Ectodermal cell (in vitro differentiated cells): Measurements from ENCODE around the gene XPO6.

Experiments
- H3K27ac ChIP-seq: 2 replicates; pipeline ENCODE4 v1.7.0; 2013; ENCODE audit warnings: mild to moderate bottlenecking, low read depth, low read length; ENCODE audit not compliant: insufficient read depth, poor library complexity, severe bottlenecking
- H3K27me3 ChIP-seq: 2 replicates; pipeline ENCODE4 v1.7.0; 2013; ENCODE audit warnings: mild to moderate bottlenecking, low read length; ENCODE audit not compliant: insufficient read depth, control insufficient read depth, poor library complexity, severe bottlenecking
- H3K36me3 ChIP-seq: one replicate; pipeline ENCODE4 v1.7.0; 2013; ENCODE audit warnings: low read length; ENCODE audit not compliant: control insufficient read depth, insufficient read depth
- H3K4me1 ChIP-seq: one replicate; pipeline ENCODE4 v1.7.0; 2013; ENCODE audit warnings: low read length; ENCODE audit not compliant: control insufficient read depth, insufficient read depth
- H3K4me3 ChIP-seq: 2 replicates; pipeline ENCODE4 v1.7.0; 2013; ENCODE audit warnings: low read depth, low read length, control low read depth; ENCODE audit not compliant: insufficient read depth
- H3K9me3 ChIP-seq: 2 replicates; pipeline ENCODE4 v1.7.0; 2013; ENCODE audit warnings: mild to moderate bottlenecking, low read length, moderate library complexity; ENCODE audit not compliant: control insufficient read depth
- WGBS, 2 experiments: methylation state at CpG; one replicate each; pipeline ENCODE4 v1.1.7; 2013; ENCODE audit warnings: missing lambda C conversion rate in 2 of 2; 5-methylcytosine and 5-hydroxymethylcytosine counted together

The XPO6 gene

DNA sequence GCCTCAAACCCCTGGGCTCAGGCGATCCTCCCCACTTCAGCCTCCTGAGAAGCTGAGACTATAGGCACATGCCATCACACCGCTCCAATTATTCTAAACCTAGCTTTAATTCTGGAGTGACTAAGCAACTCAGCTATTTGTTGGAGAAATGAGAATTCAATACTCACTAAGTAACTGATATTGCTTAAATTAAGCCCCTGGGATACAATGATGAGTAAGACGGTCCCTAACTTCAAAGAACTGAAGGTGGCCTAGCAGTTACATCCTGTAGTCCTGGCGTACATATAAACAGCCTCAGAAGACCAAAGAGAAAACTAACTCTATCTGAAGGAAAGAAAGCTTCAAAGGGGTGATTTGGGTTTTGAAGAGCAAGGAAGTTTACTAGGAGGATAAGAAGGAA, 25.0 kb downstream of the XPO6 start:
- 94 to 99% methylated on average over 4 of the region's 4 CpGs for WGBS, 2 experiments
- no peaks in the 10 kb centered on the region for H3K9me3 ChIP-seq
- H3K27me3 ChIP-seq: no peaks in the 10 kb centered on the region

DNA sequence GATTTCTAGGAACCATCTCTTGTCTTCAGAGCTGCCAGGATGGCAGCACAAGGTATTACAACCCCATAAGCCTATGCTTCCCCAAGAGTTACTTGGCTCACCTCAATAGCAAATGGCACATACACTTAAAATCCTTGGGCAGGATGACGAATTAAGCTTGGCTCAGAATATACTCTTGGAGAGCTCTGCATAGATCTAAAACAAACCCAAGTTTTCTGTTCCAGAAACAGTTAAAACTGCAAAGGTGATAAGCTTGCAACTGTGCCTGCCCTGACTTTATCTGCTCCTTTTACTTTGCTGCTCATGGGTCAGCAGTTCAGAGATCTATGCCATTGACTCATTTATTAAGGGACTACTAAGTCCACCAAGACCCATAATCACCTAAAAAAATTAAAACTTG, 26.1 kb downstream of the XPO6 start:
- Histone ChIP-seq H3K4me1 (no peaks in the 10 kb centered on the region), H3K27ac (no peak overlapping the region), H3K4me3 (no peak overlapping the region), H3K27me3 (no peaks in the 10 kb centered on the region), H3K9me3 (no peaks in the 10 kb centered on the region), H3K36me3 (peaks cover 3% of the 10 kb centered on the region)
- WGBS, 2 experiments: 93 to 98% methylated on average over 1 of the region's 1 CpG

More for the DNA sequence above, 25.0 kb downstream of the XPO6 start:
- Histone ChIP-seq H3K27ac (no peak overlapping the region), H3K4me1 (no peaks in the 10 kb centered on the region), H3K36me3 (peaks cover 3% of the 10 kb centered on the region), H3K4me3 (no peak overlapping the region)

DNA sequence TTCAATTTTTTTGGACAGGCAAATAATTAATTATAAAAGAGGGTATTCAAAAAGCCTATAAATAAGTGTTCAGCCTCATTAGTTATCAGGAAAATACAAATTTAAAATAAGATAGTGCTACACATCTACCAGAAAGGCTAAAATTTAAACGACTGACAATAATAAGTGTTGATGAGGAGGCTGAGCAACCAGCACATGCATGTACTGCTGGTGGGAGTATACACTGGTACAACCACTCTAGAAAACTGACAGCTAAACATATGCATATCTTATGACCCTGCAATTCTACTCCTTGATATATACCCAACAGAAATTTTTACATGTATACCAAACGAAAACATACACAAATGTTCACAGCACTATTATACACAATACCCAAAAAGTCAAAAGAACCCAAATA, 27.1 kb downstream of the XPO6 start:
- H3K9me3 ChIP-seq: no peaks in the 10 kb centered on the region
- no peaks in the 10 kb centered on the region for H3K27me3 ChIP-seq
- H3K36me3 ChIP-seq: peaks cover 3% of the 10 kb centered on the region
- H3K4me3 ChIP-seq: no peak overlapping the region
- H3K27ac ChIP-seq: no peak overlapping the region
- WGBS, 2 experiments: 97 to 100% methylated on average over 2 of the region's 2 CpGs
- no peaks in the 10 kb centered on the region for H3K4me1 ChIP-seq

DNA sequence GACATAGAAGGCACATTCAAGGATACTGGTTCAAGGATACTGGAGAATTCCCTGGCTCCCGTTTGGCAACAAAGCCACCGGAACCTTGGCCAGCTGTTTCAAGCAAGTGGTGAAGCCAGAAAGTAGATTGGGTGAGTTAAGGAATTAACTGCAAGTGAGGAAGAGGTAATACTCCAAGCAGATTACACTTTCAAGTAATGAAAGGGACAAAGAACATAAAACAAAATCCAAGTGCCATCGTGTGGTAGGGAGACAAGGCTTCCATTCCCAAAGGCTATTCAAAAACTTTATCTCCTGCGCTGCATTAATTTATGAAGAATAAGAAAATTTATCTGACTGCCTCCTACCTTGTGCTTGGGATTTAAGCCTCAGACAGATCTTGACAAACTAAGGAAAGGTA, 27.8 kb downstream of the XPO6 start:
- WGBS, 2 experiments: 89% methylated on average over 2 to 4 of the region's 4 CpGs
- no peaks in the 10 kb centered on the region for H3K4me1 ChIP-seq

DNA sequence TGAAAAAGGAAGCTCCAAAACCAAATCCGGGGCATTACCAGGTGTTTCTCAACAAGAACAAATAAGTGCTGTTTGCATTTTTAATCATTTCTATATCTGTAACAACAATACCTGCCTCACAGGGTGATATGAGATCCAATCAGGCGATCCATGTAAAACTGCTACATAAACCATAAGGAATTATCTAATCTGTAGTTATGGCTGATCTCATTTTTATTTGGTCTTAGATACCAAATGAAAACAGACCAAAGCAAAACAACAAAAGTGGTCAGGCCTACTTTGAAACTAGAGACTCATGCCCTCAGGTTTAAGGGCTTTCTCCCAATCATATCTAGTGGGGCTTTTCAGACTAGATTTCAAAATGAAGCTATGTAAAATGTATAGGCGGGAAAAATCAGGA, 28.3 kb downstream of the XPO6 start:
- Histone ChIP-seq H3K27ac (no peak overlapping the region), H3K4me3 (no peak overlapping the region)
- WGBS, 2 experiments: 72 to 94% methylated on average over 2 to 3 of the region's 3 CpGs

More for the DNA sequence above, 27.8 kb downstream of the XPO6 start:
- Histone ChIP-seq H3K4me3 (no peak overlapping the region), H3K9me3 (no peaks in the 10 kb centered on the region), H3K27ac (no peak overlapping the region), H3K27me3 (no peaks in the 10 kb centered on the region), H3K36me3 (peaks cover 3% of the 10 kb centered on the region)

DNA sequence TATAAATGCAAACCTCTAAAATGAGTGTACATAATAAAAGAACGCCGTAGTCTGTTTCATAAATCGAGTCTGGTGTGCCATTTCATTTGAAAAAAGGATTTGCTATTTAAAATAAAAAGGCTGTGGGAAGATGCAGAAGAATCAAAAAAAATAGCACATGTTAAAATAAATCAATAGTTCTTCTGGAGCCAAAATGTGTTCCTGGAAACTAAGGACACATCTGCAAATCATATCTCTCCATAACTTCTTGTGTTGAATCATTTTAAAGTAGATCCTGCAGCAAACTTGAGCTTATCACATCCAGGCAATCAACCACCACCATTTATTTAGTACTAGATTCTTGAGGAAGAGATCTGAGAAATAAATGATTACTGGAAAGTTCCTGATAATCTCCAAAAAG, 29.0 kb downstream of the XPO6 start:
- Histone ChIP-seq H3K4me3 (no peak overlapping the region), H3K9me3 (no peaks in the 10 kb centered on the region), H3K4me1 (no peaks in the 10 kb centered on the region), H3K27ac (no peak overlapping the region), H3K27me3 (no peaks in the 10 kb centered on the region), H3K36me3 (peaks cover 3% of the 10 kb centered on the region)
- 88 to 100% methylated on average over 3 of the region's 3 CpGs for WGBS, 2 experiments

More for the DNA sequence above, 28.3 kb downstream of the XPO6 start:
- Histone ChIP-seq H3K9me3 (no peaks in the 10 kb centered on the region), H3K4me1 (no peaks in the 10 kb centered on the region), H3K27me3 (no peaks in the 10 kb centered on the region), H3K36me3 (peaks cover 3% of the 10 kb centered on the region)

DNA sequence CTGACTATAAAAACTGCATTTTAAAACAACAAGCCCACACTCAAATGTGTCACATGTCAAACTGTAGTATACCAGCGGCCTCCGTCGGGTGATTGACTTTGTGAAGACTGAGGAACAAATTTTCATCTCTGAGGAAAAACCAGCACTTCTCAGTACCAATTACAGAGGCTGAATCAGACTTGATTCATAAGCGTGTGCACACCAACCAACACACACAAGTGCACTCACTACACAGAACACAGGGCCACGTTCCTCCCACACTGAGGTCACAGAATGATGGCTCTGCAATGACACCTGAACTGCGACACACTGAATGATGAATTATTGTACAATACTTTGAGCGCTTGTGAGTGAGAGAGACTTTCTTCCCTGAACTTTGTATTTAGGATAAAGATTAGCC, 29.6 kb downstream of the XPO6 start:
- H3K4me1 ChIP-seq: no peaks in the 10 kb centered on the region
- H3K9me3 ChIP-seq: no peaks in the 10 kb centered on the region
- WGBS, 2 experiments: 91 to 93% methylated on average over 7 of the region's 7 CpGs
- no peaks in the 10 kb centered on the region for H3K27me3 ChIP-seq
- H3K36me3 ChIP-seq: peaks cover 3% of the 10 kb centered on the region
- no peak overlapping the region for H3K27ac ChIP-seq
- H3K4me3 ChIP-seq: no peak overlapping the region

DNA sequence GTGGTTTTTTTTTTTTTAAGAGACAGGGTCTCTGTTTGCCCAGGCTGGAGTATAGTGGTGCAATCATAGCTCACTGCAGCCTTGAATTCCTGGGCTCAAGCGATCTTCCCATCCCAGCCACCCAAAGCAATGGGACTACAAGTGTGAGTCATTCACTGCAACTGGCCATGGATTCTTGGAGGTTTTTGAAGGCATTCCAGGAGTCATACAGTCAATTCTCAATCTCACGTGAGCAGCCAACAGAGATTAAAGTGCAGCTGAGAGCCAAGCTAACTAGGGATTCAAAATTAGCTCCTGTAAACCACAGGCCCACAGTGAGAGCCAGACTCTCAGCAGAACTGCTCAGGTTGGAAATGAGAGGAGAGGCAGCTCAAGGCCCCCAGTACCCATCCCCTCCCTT, 30.2 kb downstream of the XPO6 start:
- no peaks in the 10 kb centered on the region for H3K27me3 ChIP-seq
- H3K4me1 ChIP-seq: no peaks in the 10 kb centered on the region
- peaks cover 3% of the 10 kb centered on the region for H3K36me3 ChIP-seq
- H3K4me3 ChIP-seq: no peak overlapping the region
- WGBS, 2 experiments: 82 to 87% methylated on average over 2 of the region's 2 CpGs
- H3K9me3 ChIP-seq: no peaks in the 10 kb centered on the region
- H3K27ac ChIP-seq: no peak overlapping the region

DNA sequence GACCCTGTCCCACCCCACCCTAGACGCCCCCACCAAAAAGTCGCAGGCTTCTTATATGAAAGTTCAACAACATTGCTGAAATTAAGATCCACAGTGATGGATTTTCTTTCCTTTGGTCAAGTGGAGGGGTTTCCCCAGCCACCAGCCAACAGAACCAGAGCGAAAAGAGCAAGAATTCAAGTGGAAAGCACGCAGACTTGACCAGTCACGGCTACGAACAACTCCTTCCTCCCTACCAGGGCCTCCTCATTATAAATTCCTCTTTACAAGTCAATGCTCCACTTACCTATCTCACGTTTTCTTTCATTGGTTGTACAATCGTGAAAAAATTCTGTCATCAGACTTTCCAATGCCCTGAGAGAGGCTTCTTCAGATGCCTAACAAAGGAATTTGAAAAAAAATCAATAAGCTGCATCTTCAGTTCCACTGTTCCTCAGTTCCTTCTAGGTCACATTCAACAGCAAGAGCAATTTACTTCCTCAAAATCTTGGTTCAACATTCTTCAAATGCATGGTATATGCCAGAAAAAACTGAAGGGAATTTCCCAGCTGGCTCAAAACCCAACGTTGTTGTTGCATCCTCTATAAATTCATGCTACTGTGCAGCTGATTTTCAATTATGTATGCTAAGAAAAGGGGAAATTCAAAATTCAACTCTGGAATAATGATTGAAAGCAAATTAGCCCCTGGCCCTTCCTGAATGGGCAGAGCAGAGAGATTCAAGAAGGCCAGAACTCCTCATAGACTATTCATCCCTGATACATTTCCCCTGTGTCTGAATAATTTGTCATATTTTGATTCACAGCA, 30.9 kb downstream of the XPO6 start:
- WGBS, 2 experiments: 90 to 93% methylated on average over 9 of the region's 9 CpGs
- Histone ChIP-seq H3K27me3 (no peaks in the 10 kb centered on the region), H3K9me3 (no peaks in the 10 kb centered on the region), H3K4me1 (no peaks in the 10 kb centered on the region), H3K4me3 (no peak overlapping the region), H3K27ac (no peak overlapping the region), H3K36me3 (peaks cover 3% of the 10 kb centered on the region)

DNA sequence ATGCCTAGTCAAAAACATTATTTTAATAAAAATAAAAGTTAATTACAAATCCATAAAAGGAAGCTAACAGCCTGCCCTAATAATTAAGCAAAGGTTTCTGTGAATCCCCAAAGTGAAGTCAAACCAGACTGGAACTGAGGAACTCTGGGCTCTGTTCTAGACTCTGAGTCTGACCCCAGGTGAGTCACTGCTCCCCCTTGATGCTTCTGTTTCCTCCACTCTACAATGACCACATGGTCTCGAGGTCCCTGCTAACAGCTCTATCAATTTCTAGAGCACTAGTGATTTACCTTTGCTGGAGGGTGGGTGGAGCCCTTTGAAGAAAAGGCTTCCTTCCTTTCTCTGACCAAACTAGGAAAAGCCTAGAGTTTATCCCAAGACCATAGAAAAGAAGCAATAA, 32.4 kb downstream of the XPO6 start:
- WGBS, 2 experiments: 95 to 100% methylated on average over 1 of the region's 1 CpG
- Histone ChIP-seq H3K27ac (no peak overlapping the region), H3K4me1 (no peaks in the 10 kb centered on the region), H3K36me3 (no peaks in the 10 kb centered on the region), H3K9me3 (no peaks in the 10 kb centered on the region), H3K27me3 (no peaks in the 10 kb centered on the region), H3K4me3 (no peak overlapping the region)
